SH-SY5Y (cell line): ENCODE data around the gene PCA3.

Experiments
- GATA2 ChIP-seq: IDR thresholded peaks from 2 replicates; pipeline ENCODE4 v1.6.1; 2011; ENCODE audit warnings: mild to moderate bottlenecking, low read depth, low read length
- GATA3 ChIP-seq: IDR thresholded peaks from 2 replicates; pipeline ENCODE4 v1.6.1; 2011; ENCODE audit warnings: low read depth, mild to moderate bottlenecking, low read length, moderate library complexity

GRCh38 chr9:76798527-76798926, 34.3 kb downstream of the PCA3 start:
- TF ChIP-seq GATA2, result no peak
- TF ChIP-seq GATA3, result no peak
